EH (cell line): ENCODE data around the gene GPC6.
A peak's percentile ranks its signal among the peaks of the same experiment; 100 is the strongest.

Experiments
- DNase-seq: peaks from one replicate; pipeline ENCODE4 v3.0.0-alpha.2; 2015; ENCODE audit warnings: low read depth

GPC6 gene

DNA sequence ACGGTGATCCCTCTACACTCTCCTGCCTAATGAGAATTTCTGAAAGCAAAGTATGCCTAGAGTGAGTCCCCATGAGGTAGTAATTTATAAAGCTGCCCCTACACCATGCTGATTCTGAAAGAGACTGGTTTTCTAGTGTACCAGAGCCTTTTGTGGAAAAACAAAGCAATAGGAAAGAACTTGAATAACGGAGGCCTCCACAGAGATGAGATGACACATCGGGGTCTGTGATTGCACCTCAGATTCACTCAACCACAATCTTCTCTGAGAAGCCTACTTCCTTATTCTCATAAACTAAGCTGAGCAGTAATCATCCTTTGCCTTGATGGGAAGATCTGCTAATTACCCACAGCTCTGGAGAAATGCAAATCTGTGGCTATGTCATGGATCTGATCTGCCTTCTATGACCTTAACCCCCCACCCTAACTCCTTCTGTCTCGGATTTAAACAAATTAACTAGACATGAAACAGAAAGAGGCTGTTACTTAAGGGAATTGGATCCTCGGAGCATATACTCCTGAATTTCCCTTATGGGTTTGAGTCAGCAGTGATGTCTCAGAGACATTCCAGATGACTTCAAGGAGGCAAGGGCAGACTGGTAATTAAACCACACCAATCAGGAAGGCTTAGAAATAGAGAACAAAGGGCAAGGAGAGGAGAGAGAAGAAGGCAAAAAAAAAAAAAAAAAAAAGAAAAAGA is 1124.8 kb downstream of the GPC6 start:
- DNase-seq = peak; percentile 77

DNA sequence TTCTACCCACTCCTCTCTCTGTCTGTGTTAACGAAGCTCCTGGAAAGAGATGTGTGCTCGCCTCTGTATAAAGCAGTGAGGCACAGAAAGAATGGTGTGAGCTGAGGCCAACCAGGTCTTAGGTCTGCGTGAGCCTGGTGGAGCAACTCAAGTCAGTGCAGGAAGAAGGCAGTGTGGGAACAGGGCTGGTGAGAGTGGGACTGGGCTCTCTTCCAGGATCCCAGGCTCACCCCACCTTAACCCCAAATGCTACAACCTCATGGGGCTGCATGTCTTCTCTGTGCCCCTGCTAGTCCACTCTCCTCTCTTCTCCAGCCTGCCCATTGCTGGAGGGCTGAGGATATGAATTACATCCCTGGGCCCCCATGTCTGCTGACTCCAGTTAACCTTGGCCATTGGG is 1125.5 kb downstream of the GPC6 start:
- peak; percentile 39 for DNase-seq

GRCh38 chr13:94353167-94353710 is 1126.6 kb downstream of the GPC6 start:
- DNase-seq = no peak

DNA sequence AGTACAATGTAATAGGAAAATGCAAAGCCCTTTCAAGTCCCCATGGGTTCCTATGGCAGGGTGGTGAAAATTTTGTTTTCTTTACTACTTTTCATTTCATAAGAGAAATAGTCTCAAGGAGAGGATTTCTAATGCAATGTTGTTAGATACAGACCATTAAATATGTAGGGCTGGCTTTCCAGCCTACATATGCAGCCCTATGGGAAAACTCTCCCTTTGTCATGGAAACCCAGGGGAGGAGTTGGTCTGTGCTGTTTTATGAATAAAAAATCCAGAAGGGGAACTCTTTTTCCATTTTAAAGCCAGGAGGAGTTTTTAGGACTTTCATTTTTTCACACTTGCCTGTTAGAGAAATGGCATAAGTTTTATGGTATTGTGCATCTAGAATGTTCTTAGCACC is 1133.3 kb downstream of the GPC6 start:
- DNase-seq = no peak

DNA sequence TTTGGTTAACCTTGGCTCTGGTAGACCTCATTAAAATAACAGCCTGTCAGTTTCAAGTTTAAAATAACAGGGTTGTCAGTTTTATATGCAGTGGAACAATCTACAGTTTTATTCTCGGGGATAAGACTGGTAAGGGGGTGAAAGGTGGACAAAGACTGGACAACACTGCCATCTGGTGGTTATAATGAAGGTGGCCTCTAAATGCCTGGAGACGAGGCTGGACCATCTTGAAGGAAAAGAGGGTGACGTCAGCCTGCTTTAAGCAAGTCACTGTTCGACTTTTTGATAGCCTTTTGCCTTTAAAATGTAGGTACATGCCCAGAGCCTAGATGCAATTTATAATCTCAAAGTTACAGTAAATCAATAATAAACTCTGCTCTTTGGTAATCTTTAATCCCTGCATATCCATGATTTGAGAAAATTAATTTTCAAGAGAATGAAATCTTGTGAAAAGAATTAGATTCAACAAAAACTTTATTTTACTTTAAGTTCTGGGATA is 1135.9 kb downstream of the GPC6 start:
- DNase-seq = peak; percentile 88

DNA sequence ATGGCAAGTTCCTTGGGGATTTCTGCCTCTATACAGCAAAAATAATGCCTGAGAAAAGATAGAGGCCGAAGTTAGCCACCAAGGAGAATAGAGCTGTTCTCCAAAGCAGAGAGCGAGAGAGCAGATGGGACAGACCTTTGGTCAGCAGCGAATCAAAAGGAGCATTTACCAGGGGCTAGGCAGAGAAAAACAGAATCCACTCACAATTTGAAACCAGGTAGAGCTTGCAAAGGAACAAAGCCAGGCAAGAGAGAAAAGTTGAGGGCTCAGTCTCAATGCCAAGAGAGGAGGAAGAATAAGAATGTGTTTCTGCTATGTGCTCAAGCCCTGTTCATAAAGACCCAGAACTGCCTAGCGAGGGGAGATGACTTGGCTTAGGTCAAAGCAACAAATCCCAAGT is 1140.1 kb downstream of the GPC6 start:
- DNase-seq = no peak

- no peak for DNase-seq
Measured at GRCh38 chr13:94369972-94370436, 1143.4 kb downstream of the GPC6 start.

GRCh38 chr13:94371855-94372254 is 1145.2 kb downstream of the GPC6 start:
- DNase-seq = no peak

DNA sequence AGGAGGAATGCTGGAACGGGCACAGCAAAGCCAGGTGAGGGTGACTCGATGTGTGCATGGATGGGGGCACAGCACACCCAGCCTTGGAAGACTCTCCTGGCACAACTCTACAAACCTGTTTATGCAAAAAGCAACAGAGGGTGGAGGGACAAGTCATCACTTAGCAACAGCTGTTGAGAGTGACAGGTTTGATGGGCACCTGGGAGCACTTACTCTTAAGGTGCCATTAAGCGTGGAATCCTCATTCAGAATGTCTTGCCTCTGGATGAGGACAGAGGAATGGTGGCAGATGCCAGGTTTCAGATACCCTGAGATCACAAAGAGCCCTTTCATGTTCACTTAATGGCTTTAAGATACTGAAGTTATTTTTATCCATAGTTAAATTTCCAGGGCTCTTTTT is 1155.9 kb downstream of the GPC6 start:
- no peak for DNase-seq

GRCh38 chr13:94382960-94383359 is 1156.4 kb downstream of the GPC6 start:
- no peak for DNase-seq

- DNase-seq = no peak
Measured at GRCh38 chr13:94384231-94384905, 1157.8 kb downstream of the GPC6 start.

- no peak for DNase-seq
Measured at GRCh38 chr13:94387047-94387446, 1160.4 kb downstream of the GPC6 start.

GRCh38 chr13:94389604-94390351 is 1163.2 kb downstream of the GPC6 start:
- peak; percentile 1 for DNase-seq

GRCh38 chr13:94390881-94391280 is 1164.3 kb downstream of the GPC6 start:
- peak; percentile 0 for DNase-seq

DNA sequence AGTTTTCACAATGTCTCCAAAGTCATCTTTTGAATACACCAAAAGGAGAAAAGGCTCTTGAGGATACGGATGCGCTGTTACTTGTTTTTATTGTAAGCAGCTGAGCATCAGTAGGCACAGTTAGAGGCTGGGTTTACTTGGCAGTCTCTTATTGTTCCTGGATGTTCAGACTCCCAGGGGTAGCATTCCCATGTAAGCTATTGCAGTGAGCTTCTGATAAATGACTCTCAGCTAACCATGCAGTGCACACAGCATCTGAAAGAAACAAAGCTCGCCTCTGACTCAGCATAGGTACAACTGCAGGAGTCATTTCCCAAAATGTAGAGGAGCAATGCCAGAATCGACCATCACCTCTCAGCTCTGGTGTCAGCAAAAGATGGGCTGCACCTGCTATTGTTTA is 1168.1 kb downstream of the GPC6 start:
- no peak for DNase-seq

DNA sequence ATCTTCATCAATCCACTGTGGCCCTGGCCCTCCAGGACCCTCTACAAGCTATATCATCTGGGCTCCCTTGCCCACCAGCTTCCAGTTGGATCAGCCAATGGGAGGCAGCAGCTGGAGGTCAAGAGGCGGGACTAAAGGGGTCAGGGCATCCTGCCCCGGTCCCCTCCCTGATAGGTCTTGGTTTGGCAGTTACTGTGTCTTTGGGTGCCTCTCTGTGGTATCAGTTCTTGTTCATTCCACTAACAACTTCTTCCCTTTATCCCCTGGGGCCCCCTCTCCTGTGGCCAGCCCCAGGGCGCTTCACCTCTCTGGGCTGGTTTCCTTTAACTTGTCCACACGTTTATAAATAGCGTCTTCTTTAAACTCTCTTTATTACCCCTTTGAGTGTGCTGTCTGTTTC is 1169.3 kb downstream of the GPC6 start:
- DNase-seq = no peak

- DNase-seq = no peak
Measured at GRCh38 chr13:94399812-94400211, 1173.2 kb downstream of the GPC6 start.

DNA sequence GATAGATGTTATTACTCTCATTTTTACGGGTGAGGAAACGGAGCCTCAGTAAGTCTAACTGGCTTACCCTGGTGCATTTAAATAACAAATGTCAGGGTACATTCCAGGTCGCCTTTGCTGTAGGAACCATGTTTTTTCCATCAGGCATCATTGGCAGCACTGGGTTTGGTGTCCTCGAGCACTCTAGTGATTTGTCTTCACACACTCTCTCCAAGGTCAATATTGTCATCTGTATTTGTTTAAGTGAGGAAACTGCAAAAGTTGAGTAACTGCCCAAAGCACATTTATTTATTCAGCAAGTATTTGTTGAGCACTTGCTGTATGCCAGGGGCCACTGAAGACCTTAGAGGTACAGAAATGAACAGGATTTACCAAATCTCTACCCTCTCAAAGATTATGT is 1174.3 kb downstream of the GPC6 start:
- no peak for DNase-seq

- DNase-seq = no peak
Measured at GRCh38 chr13:94408314-94409036, 1181.9 kb downstream of the GPC6 start.

- no peak for DNase-seq
Measured at GRCh38 chr13:94411747-94412146, 1185.1 kb downstream of the GPC6 start.

- no peak for DNase-seq
Measured at GRCh38 chr13:94412870-94413597, 1186.4 kb downstream of the GPC6 start.
